SK-N-MC (cell line): ENCODE results near the gene MIOX.

Source experiments
- EZH2 ChIP-seq: fragments of 200-600 bp; sonication (generic); IDR thresholded peaks from one replicate; pipeline ENCODE4 v1.6.1; 2017; ENCODE audit warnings: antibody characterized with exemption
- FOXP2 ChIP-seq: optimal IDR thresholded peaks from 2 replicates; pipeline ENCODE3; 2011; ENCODE audit warnings: mild to moderate bottlenecking, moderate library complexity; ENCODE audit not compliant: insufficient read depth; ENCODE audit errors: extremely low read length, control extremely low read depth
- POLR2AphosphoS5 ChIP-seq: IDR thresholded peaks from 2 replicates; pipeline ENCODE4 v1.6.1; 2012; ENCODE audit warnings: mild to moderate bottlenecking, low read depth, low read length, borderline replicate concordance

GRCh38 chr22:50443801-50444625, 42.6 kb upstream of the MIOX start:
- TF ChIP-seq POLR2AphosphoS5 = no peak
- TF ChIP-seq EZH2 = no peak
- no peak for TF ChIP-seq FOXP2
